Caco-2 (cell line): ENCODE measurements around the gene RXFP3. TPM values are rescaled to one million over a fixed set of nuclear protein-coding genes. Genes with fewer than 3 reads are reported as not detected.

Experiments used
- BruUV-seq: library from RNA; stranded (reverse); fragments of 400-500 nt; replicated peaks from 2 replicates; lab custom pipeline; 2021; lab: Mats Ljungman, UMichigan
- CTCF ChIA-PET: fragments of 300-600 bp; sonication (Branson Sonifier 250); formaldehyde crosslinking; loops from one replicate; lab custom pipeline; 2022; ENCODE audit warnings: antibody characterized with exemption; lab: Charles Lee
- POLR2A ChIA-PET: fragments of 300-600 bp; sonication (Branson Sonifier 250); formaldehyde crosslinking; loops from one replicate; lab custom pipeline; 2022; ENCODE audit warnings: antibody characterized with exemption; lab: Charles Lee
- DNase-seq, 2 experiments: peaks; one replicate each; pipeline versions ENCODE4 v3.0.0 to v3.0.0-alpha.2; 2020 to 2022
- H3K27me3 ChIP-seq: replicated peaks from 2 replicates; pipeline ENCODE4 v1.6.0; 2011; ENCODE audit warnings: low read length; ENCODE audit not compliant: control insufficient read depth, insufficient read depth
- H3K36me3 ChIP-seq: 2 replicates; pipeline ENCODE4 v1.5.1; 2011; ENCODE audit warnings: low read length; ENCODE audit not compliant: control insufficient read depth, insufficient read depth
- H3K4me1 ChIP-seq: fragments of 250-450 bp; sonication (Bioruptor Pico); 2 replicates; pipeline ENCODE4 v1.5.1; 2020; ENCODE audit warnings: mild to moderate bottlenecking
- H3K4me3 ChIP-seq: 2 replicates; pipeline ENCODE4 v1.5.1; 2011; ENCODE audit warnings: low read depth, mild to moderate bottlenecking, control low read depth, low read length
- H3K9me3 ChIP-seq: fragments of 250-450 bp; sonication (Bioruptor Pico); 2 replicates; pipeline ENCODE4 v1.5.1; 2020; ENCODE audit warnings: mild to moderate bottlenecking, moderate library complexity
- H3K27ac Mint-ChIP-seq: one replicate; pipeline ENCODE4 v1.8.0; 2022; ENCODE audit warnings: mixed read lengths; ENCODE audit not compliant: unreplicated experiment
- H3K27me3 Mint-ChIP-seq: one replicate; pipeline ENCODE4 v1.8.0; 2022; ENCODE audit warnings: mixed read lengths; ENCODE audit not compliant: insufficient read depth, unreplicated experiment
- H3K36me3 Mint-ChIP-seq: one replicate; pipeline ENCODE4 v1.8.0; 2022; ENCODE audit warnings: mild to moderate bottlenecking, mixed read lengths; ENCODE audit not compliant: insufficient read depth, unreplicated experiment
- H3K4me1 Mint-ChIP-seq: one replicate; pipeline ENCODE4 v1.8.0; 2022; ENCODE audit warnings: low read depth, mixed read lengths; ENCODE audit not compliant: unreplicated experiment
- H3K4me3 Mint-ChIP-seq: one replicate; pipeline ENCODE4 v1.8.0; 2022; ENCODE audit warnings: mild to moderate bottlenecking, moderate library complexity, mixed read lengths; ENCODE audit not compliant: unreplicated experiment
- H3K9me3 Mint-ChIP-seq: one replicate; pipeline ENCODE4 v1.8.0; 2022; ENCODE audit warnings: mixed read lengths; ENCODE audit not compliant: unreplicated experiment
- intact Hi-C: fragments of 100-400 bp; cut with micrococcal nuclease; formaldehyde crosslinking; loops from one replicate; pipeline ENCODE4 v1.10.0; 2022; ENCODE audit not compliant: unreplicated experiment
- total RNA-seq: library from RNA; stranded (reverse); gene quantifications from 2 replicates; pipeline ENCODE4 v1.2.3, GENCODE V29; 2022
- TF ChIP-seq, protein P1 (sequence below), 2 experiments: fragments of 200-600 bp in 1 of 2; IDR thresholded peaks; 1 replicate in 1 of 2; 2 replicates in 1 of 2; pipeline versions ENCODE4 v1.5.1 to v1.8.0; 2011 to 2022; ENCODE audit warnings: antibody characterized with exemption in 1 of 2, control low read depth in 1 of 2, inconsistent platforms in 1 of 2, low read depth in 1 of 2, low read length in 1 of 2, mild to moderate bottlenecking in 1 of 2, moderate library complexity in 1 of 2; ENCODE audit not compliant: insufficient read depth in 1 of 2, severe bottlenecking in 1 of 2, unreplicated experiment in 1 of 2

RXFP3 gene
- total RNA-seq, 1 experiment from 2014 or later = not detected

DNA sequence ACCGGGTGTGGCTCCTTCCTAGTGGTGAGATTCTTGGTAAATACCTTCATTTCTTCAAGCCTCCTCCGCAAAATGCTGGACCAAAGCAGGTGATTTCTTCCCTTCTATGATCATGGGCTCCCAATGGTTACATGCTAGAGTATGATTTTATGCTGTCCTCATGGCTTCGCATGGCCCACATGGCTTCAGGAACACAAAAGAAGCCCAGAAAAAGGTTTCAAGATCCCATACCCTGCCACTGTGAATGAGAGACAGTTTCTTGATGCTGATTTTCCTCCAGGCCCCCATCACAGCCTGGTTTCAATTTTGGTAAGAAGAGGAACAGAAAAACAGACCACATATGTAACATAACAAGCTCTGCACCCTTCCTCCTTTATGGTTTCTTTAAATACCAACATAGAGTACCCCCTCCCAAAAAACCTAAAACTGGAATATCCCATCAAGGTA is 2.4 kb upstream of the RXFP3 start:
- Mint-ChIP-seq H3K27ac (no peak overlapping the region), H3K9me3 (no peaks in the 10 kb centered on the region), H3K4me3 (no peak overlapping the region), H3K4me1 (no peaks in the 10 kb centered on the region), H3K36me3 (no peaks in the 10 kb centered on the region), H3K27me3 (peaks cover 11% of the 10 kb centered on the region)
- TF ChIP-seq, protein P1, sequence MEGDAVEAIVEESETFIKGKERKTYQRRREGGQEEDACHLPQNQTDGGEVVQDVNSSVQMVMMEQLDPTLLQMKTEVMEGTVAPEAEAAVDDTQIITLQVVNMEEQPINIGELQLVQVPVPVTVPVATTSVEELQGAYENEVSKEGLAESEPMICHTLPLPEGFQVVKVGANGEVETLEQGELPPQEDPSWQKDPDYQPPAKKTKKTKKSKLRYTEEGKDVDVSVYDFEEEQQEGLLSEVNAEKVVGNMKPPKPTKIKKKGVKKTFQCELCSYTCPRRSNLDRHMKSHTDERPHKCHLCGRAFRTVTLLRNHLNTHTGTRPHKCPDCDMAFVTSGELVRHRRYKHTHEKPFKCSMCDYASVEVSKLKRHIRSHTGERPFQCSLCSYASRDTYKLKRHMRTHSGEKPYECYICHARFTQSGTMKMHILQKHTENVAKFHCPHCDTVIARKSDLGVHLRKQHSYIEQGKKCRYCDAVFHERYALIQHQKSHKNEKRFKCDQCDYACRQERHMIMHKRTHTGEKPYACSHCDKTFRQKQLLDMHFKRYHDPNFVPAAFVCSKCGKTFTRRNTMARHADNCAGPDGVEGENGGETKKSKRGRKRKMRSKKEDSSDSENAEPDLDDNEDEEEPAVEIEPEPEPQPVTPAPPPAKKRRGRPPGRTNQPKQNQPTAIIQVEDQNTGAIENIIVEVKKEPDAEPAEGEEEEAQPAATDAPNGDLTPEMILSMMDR (IDR thresholded peaks at IDR 0.05; ENCODE audit: insufficient read depth in 1 of 2, low read depth in 1 of 2, low read length in 1 of 2, severe bottlenecking in 1 of 2, unreplicated experiment in 1 of 2) = no peak
- intact Hi-C loops = loop anchor here (1.0 to 10.0 kb wide), 5 partner anchors 127 to 497 kb away; no protein-coding TSS in a partner anchor
- BruUV-seq = no TSS peak
- ChIA-PET POLR2A (no interaction called here), CTCF (interaction anchor here (1.3 to 2.2 kb wide), 3 partner anchors 345 to 498 kb away, joined by 7 to 28 read pairs (median 21); no protein-coding TSS in a partner anchor)
- H3K9me3 ChIP-seq = no peaks in the 10 kb centered on the region
- H3K27me3 ChIP-seq = no peaks in the 10 kb centered on the region
- no peaks in the 10 kb centered on the region for H3K4me1 ChIP-seq
- H3K4me3 ChIP-seq = no peak overlapping the region
- no peaks in the 10 kb centered on the region for H3K36me3 ChIP-seq
- no peak for DNase-seq

DNA sequence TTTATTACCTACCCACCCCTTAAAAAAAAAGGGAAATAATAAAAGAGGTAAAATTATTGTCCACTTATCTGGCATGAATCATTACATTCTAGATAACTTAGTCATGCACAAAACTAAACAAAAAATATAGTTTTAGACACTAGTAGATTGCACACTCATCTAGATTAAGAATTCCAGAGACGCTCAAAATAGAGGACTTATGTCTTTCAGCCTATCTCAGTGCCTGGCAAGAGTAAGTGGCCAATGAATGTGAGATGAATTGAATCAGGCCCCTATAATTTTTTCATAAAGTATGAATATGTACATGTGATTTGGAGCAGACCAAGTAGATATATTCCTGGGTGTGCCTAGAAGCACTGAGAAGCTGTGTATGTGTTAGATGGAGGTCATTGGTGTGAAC is 2.0 kb upstream of the RXFP3 start:
- BruUV-seq = no TSS peak
- H3K4me3 ChIP-seq = no peak overlapping the region
- ChIA-PET CTCF (interaction anchor here (1.3 to 2.2 kb wide), 3 partner anchors 345 to 498 kb away, joined by 7 to 28 read pairs (median 21); no protein-coding TSS in a partner anchor), POLR2A (no interaction called here)
- H3K36me3 Mint-ChIP-seq = no peaks in the 10 kb centered on the region
- no peak overlapping the region for H3K27ac Mint-ChIP-seq
- intact Hi-C loops = loop anchor here (1.0 to 10.0 kb wide), 5 partner anchors 128 to 498 kb away; no protein-coding TSS in a partner anchor
- peaks cover 11% of the 10 kb centered on the region for H3K27me3 Mint-ChIP-seq
- H3K9me3 ChIP-seq = no peaks in the 10 kb centered on the region
- H3K4me3 Mint-ChIP-seq = no peak overlapping the region
- H3K9me3 Mint-ChIP-seq = no peaks in the 10 kb centered on the region
- no peaks in the 10 kb centered on the region for H3K36me3 ChIP-seq
- no peaks in the 10 kb centered on the region for H3K4me1 Mint-ChIP-seq
- DNase-seq = no peak
- TF ChIP-seq, protein P1 (IDR thresholded peaks at IDR 0.05; ENCODE audit: insufficient read depth in 1 of 2, low read depth in 1 of 2, low read length in 1 of 2, severe bottlenecking in 1 of 2, unreplicated experiment in 1 of 2) = no peak
- no peaks in the 10 kb centered on the region for H3K27me3 ChIP-seq
- H3K4me1 ChIP-seq = no peaks in the 10 kb centered on the region

DNA sequence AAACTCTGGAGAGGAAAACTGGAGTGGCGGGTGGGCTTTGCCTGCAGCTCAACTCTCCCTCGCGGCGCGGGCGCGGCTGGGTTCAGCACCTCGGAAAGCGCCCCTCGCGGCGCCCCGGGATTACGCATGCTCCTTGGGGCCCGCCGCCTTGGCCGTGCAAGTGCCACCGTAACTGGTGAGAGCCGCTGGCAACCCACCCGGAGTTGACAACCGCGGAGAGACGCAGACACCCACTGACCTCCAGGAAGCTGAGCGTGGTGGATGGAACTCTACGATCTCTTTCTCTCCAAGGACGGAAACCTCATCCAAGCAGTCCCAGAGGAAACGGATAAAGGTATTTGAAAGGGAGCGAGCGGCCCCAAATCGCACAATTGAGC is 194 bp upstream of the RXFP3 start:
- H3K27me3 ChIP-seq = no peaks in the 10 kb centered on the region
- H3K4me3 ChIP-seq = no peak overlapping the region
- intact Hi-C loops = loop anchor here (10.0 kb wide), 1 partner anchor 201 kb away; no protein-coding TSS in a partner anchor
- TF ChIP-seq, protein P1 (IDR thresholded peaks at IDR 0.05; ENCODE audit: insufficient read depth in 1 of 2, low read depth in 1 of 2, low read length in 1 of 2, severe bottlenecking in 1 of 2, unreplicated experiment in 1 of 2) = no peak
- no peaks in the 10 kb centered on the region for H3K9me3 Mint-ChIP-seq
- H3K36me3 ChIP-seq = no peaks in the 10 kb centered on the region
- ChIA-PET POLR2A (no interaction called here), CTCF (interaction anchor here (2.2 kb wide), 1 partner anchor 347 kb away, joined by 21 read pairs; no protein-coding TSS in a partner anchor)
- no peak for DNase-seq
- no peak overlapping the region for H3K27ac Mint-ChIP-seq
- H3K9me3 ChIP-seq = no peaks in the 10 kb centered on the region
- H3K27me3 Mint-ChIP-seq = peaks cover 17% of the 10 kb centered on the region
- H3K4me1 Mint-ChIP-seq = no peaks in the 10 kb centered on the region
- H3K4me1 ChIP-seq = no peaks in the 10 kb centered on the region
- H3K4me3 Mint-ChIP-seq = no peak overlapping the region
- BruUV-seq = no TSS peak
- H3K36me3 Mint-ChIP-seq = no peaks in the 10 kb centered on the region
